ENCODE data around the gene CALB2. TPM values are rescaled to one million over a fixed set of nuclear protein-coding genes. Genes with fewer than 3 reads are reported as not detected.
A peak's percentile ranks its signal among the peaks of the same experiment; 100 is the strongest.

CALB2 gene
- polyA plus RNA-seq, 1 experiment: 2.9 TPM

GRCh38 chr16:71425746-71426068 is 67.2 kb downstream of the CALB2 start:
- DNase-seq (ENCODE audit: low read depth, low spot score): no peak
- H3K9me3 ChIP-seq (ENCODE audit: control insufficient read depth, insufficient read depth, low read length): no peaks in the 10 kb centered on the region; the same call in 1 of the 2 replicates
- CTCF ChIA-PET: interaction anchor here (0.7 to 2.2 kb wide), 2 partner anchors 13 to 16 kb away, joined by 3 to 7 read pairs; no protein-coding TSS in a partner anchor
- no peak overlapping the region for H3K4me3 ChIP-seq (ENCODE audit: low read depth, low read length)
- no peak overlapping the region for H3K27ac ChIP-seq (ENCODE audit: low read depth, low read length)
- POLR2A ChIA-PET: no interaction called here
- H3K27me3 ChIP-seq (ENCODE audit: control insufficient read depth, insufficient read depth, low read length): peaks cover 15% of the 10 kb centered on the region
- no peak for TF ChIP-seq CTCF (IDR thresholded peaks at IDR 0.05; ENCODE audit: low read depth, low read length)

GRCh38 chr16:71426069-71426879 is 67.8 kb downstream of the CALB2 start:
- Histone ChIP-seq H3K9me3 (ENCODE audit: control insufficient read depth, insufficient read depth, low read length) (no peaks in the 10 kb centered on the region; the same call in 1 of the 2 replicates), H3K27me3 (ENCODE audit: control insufficient read depth, insufficient read depth, low read length) (peaks cover 15% of the 10 kb centered on the region), H3K27ac (ENCODE audit: low read depth, low read length) (no peak overlapping the region), H3K4me3 (ENCODE audit: low read depth, low read length) (peak overlapping the region; percentile 39; the same call in 1 of the 2 replicates)
- TF ChIP-seq CTCF (IDR thresholded peaks at IDR 0.05; ENCODE audit: low read depth, low read length): no peak
- CTCF ChIA-PET: interaction anchor here (0.7 to 2.2 kb wide), 2 partner anchors 14 to 16 kb away, joined by 3 to 7 read pairs; no protein-coding TSS in a partner anchor
- peak; percentile 26 for DNase-seq (ENCODE audit: low read depth, low spot score)
- POLR2A ChIA-PET: no interaction called here

- no peak overlapping the region for H3K4me3 ChIP-seq (ENCODE audit: low read depth, low read length)
- H3K27me3 ChIP-seq (ENCODE audit: control insufficient read depth, insufficient read depth, low read length): peaks cover 15% of the 10 kb centered on the region
- H3K9me3 ChIP-seq (ENCODE audit: control insufficient read depth, insufficient read depth, low read length): no peaks in the 10 kb centered on the region; the same call in 1 of the 2 replicates
- ChIA-PET CTCF (interaction anchor here (0.8 to 2.2 kb wide), 3 partner anchors 13 to 73 kb away, joined by 4 to 7 read pairs (median 6); no protein-coding TSS in a partner anchor), POLR2A (no interaction called here)
- DNase-seq (ENCODE audit: low read depth, low spot score): no peak
- no peak overlapping the region for H3K27ac ChIP-seq (ENCODE audit: low read depth, low read length)
- no peak for TF ChIP-seq CTCF (IDR thresholded peaks at IDR 0.05; ENCODE audit: low read depth, low read length)
Measured at GRCh38 chr16:71426880-71427615, 68.5 kb downstream of the CALB2 start.

GRCh38 chr16:71428385-71428784 is 69.9 kb downstream of the CALB2 start:
- H3K27ac ChIP-seq (ENCODE audit: low read depth, low read length): no peak overlapping the region
- ChIA-PET POLR2A (no interaction called here), CTCF (interaction anchor here (1.7 to 2.1 kb wide), 2 partner anchors 16 to 72 kb away, joined by 6 to 8 read pairs; no protein-coding TSS in a partner anchor)
- no peak for TF ChIP-seq CTCF (IDR thresholded peaks at IDR 0.05; ENCODE audit: low read depth, low read length)
- DNase-seq (ENCODE audit: low read depth, low spot score): no peak
- H3K9me3 ChIP-seq (ENCODE audit: control insufficient read depth, insufficient read depth, low read length): peaks cover 4% of the 10 kb centered on the region; the same call in 1 of the 2 replicates
- H3K4me3 ChIP-seq (ENCODE audit: low read depth, low read length): no peak overlapping the region
- H3K27me3 ChIP-seq (ENCODE audit: control insufficient read depth, insufficient read depth, low read length): peaks cover 15% of the 10 kb centered on the region
